BLaER1 (cell line): Measurements from ENCODE around the gene ATP4A.
A peak's percentile ranks its signal among the peaks of the same experiment; 100 is the strongest.
"Not testable (repeated sequence)": the region's sequence is repeated elsewhere in the genome, so short reads cannot be mapped to it uniquely, and the experiment has no call there.

Experiments used
- H3K27ac ChIP-seq: shearing (Covaris generic); formaldehyde crosslinking; 2 replicates; pipeline ENCODE4 v1.8.1; 2022
- H3K27me3 ChIP-seq: shearing (Covaris generic); formaldehyde crosslinking; 2 replicates; pipeline ENCODE4 v1.8.1; 2022
- H3K36me3 ChIP-seq: shearing (Covaris generic); formaldehyde crosslinking; 2 replicates; pipeline ENCODE4 v1.8.1; 2022
- H3K4me1 ChIP-seq: shearing (Covaris generic); formaldehyde crosslinking; 2 replicates; pipeline ENCODE4 v1.8.1; 2022
- H3K4me2 ChIP-seq: shearing (Covaris generic); formaldehyde crosslinking; 2 replicates; pipeline ENCODE4 v1.8.1; 2022
- H3K4me3 ChIP-seq: shearing (Covaris generic); formaldehyde crosslinking; 2 replicates; pipeline ENCODE4 v1.8.1; 2022
- H3K9ac ChIP-seq: shearing (Covaris generic); formaldehyde crosslinking; 2 replicates; pipeline ENCODE4 v1.8.1; 2022
- H3K9me3 ChIP-seq: shearing (Covaris generic); formaldehyde crosslinking; 2 replicates; pipeline ENCODE4 v1.8.1; 2022
- H4K20me1 ChIP-seq: shearing (Covaris generic); formaldehyde crosslinking; 2 replicates; pipeline ENCODE4 v1.8.1; 2022
- Cebpa-rat ChIP-seq: shearing (Covaris generic); IDR thresholded peaks from 2 replicates; pipeline ENCODE4 v1.8.1; 2022

ATP4A gene

DNA sequence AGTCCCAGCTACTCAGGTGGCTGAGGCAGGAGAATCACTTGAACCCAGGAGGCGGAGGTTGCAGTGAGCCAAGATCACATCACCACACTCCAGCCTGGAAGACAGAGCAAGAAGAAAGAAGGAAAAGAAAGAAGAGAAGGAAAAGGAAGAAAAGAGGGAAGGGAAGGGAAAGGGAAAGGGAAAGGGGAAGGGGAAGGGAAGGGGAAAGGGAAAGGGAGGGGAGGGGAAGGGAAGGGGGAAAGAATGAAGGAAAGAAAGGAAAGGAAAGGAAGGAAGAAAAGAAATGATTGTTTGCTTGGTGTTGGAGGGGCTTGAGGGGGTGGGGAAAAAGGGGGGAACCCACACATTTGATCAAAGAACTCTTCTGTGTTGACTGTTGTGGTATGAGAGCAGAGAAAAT lies 32.5 kb upstream of the ATP4A start:
- no peak for TF ChIP-seq Cebpa-rat
- no peaks in the 10 kb centered on the region for H4K20me1 ChIP-seq
- H3K36me3 ChIP-seq: no peaks in the 10 kb centered on the region
- no peaks in the 10 kb centered on the region for H3K9me3 ChIP-seq
- no peak overlapping the region for H3K4me3 ChIP-seq
- H3K27me3 ChIP-seq: no peaks in the 10 kb centered on the region
- no peak overlapping the region for H3K9ac ChIP-seq
- peaks cover 6% of the 10 kb centered on the region; the same call in 1 of the 2 replicates for H3K4me1 ChIP-seq
- H3K27ac ChIP-seq: no peak overlapping the region
- H3K4me2 ChIP-seq: 0 out of 2 replicates have a peak overlapping the region, but pooled peaks have one; percentile 2

GRCh38 chr19:35595026-35595425 lies 31.6 kb upstream of the ATP4A start:
- not testable (repeated sequence) for H3K9ac ChIP-seq, H3K27me3 ChIP-seq, H3K4me2 ChIP-seq, H4K20me1 ChIP-seq, H3K27ac ChIP-seq, H3K4me1 ChIP-seq, H3K36me3 ChIP-seq, H3K9me3 ChIP-seq, H3K4me3 ChIP-seq

- Histone ChIP-seq H3K27me3 (no peaks in the 10 kb centered on the region), H3K9ac (no peak overlapping the region)
Measured at GRCh38 chr19:35592226-35592625, 28.8 kb upstream of the ATP4A start.

GRCh38 chr19:35590875-35591274 lies 27.4 kb upstream of the ATP4A start:
- Histone ChIP-seq H3K4me1 (peaks cover 24% of the 10 kb centered on the region), H3K9ac (no peak overlapping the region), H3K36me3 (no peaks in the 10 kb centered on the region), H4K20me1 (no peaks in the 10 kb centered on the region), H3K9me3 (peaks cover 3% of the 10 kb centered on the region), H3K4me2 (no peak overlapping the region), H3K27me3 (no peaks in the 10 kb centered on the region), H3K27ac (no peak overlapping the region), H3K4me3 (no peak overlapping the region)
- TF ChIP-seq Cebpa-rat: no peak

More at GRCh38 chr19:35592226-35592625, 28.8 kb upstream of the ATP4A start:
- Histone ChIP-seq H3K4me2 (no peak overlapping the region), H3K4me3 (no peak overlapping the region), H4K20me1 (no peaks in the 10 kb centered on the region), H3K4me1 (peaks cover 29% of the 10 kb centered on the region), H3K36me3 (no peaks in the 10 kb centered on the region), H3K9me3 (no peaks in the 10 kb centered on the region), H3K27ac (no peak overlapping the region)
- no peak for TF ChIP-seq Cebpa-rat

DNA sequence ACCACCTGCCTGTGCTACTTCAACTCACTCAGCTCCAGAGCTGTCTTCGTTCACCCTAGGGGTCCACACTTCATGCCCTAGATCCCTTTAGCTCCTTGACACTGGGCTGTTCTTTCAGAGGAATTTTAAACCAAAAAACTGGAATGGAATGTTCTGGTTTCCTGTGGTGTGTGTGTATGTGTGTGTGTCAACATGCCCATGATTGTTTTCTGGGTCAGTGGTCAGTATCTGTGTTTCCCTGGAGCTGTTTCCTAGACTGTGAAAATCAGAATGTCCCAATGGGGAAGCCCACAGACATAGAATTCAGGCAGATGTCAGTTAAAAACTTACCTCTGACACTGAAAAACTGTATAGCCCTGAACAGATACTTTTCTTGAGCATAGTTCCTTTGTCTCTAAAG lies 23.9 kb upstream of the ATP4A start:
- Histone ChIP-seq H3K9ac (no peak overlapping the region), H3K4me2 (no peak overlapping the region), H4K20me1 (no peaks in the 10 kb centered on the region), H3K27me3 (no peaks in the 10 kb centered on the region), H3K27ac (no peak overlapping the region), H3K4me3 (no peak overlapping the region), H3K4me1 (peaks cover 24% of the 10 kb centered on the region), H3K36me3 (no peaks in the 10 kb centered on the region), H3K9me3 (peaks cover 7% of the 10 kb centered on the region)
- TF ChIP-seq Cebpa-rat: no peak

DNA sequence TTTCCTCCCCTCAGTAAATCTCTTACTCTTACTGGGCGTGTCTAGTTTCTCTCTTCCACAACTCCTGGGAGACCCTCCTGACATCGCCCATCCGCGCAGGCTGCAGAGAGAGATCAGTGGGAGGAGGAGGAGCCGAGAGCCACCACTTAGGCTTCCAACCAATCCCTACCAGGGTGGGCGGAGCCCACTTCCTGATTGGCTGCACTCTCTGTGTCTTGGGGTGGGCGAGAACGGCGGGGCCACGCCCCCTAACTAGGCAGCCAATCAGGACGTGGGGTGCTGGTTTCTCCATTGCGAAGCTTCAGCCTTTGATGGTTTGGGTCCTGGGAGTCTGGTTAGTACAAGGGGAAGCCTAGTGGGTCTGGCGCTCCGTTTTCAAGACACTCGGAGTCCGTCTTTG lies 22.4 kb upstream of the ATP4A start, which contains the start of gene PMIS2:
PMIS2 (plus strand) TSS at position 326 of the 400 bp plus-strand sequence. CDS start 87 bp downstream, outside the sequence.
- no peaks in the 10 kb centered on the region for H3K36me3 ChIP-seq
- TF ChIP-seq Cebpa-rat: no peak
- no peak within 1 kb of the TSS for H3K4me3 ChIP-seq
- H3K27me3 ChIP-seq: no peaks in the 10 kb centered on the region
- no peak within 1 kb of the TSS for H3K9ac ChIP-seq
- H3K9me3 ChIP-seq: peaks cover 7% of the 10 kb centered on the region
- H3K4me1 ChIP-seq: peaks cover 24% of the 10 kb centered on the region
- no peak within 1 kb of the TSS for H3K27ac ChIP-seq
- H4K20me1 ChIP-seq: no peaks in the 10 kb centered on the region
- no peak within 1 kb of the TSS for H3K4me2 ChIP-seq

DNA sequence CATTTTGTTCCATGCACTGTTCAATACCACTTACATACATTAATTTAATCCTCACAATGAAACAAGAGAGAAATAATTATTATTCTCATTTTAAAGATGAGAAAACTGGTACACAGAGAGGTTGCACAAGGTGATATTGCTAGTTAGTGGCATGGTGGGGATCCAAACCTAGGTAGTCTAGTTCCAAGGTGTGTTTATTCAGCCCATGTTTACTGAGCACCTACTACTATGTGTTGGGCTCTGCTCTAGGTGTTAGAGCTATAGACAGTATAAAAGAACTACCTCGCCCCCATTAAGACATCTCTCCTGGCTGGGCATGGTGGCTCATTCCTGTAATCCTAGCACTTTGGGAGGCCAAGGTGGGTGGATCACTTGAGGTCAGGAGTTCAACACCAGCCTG lies 19.3 kb upstream of the ATP4A start:
- Histone ChIP-seq H3K36me3 (no peaks in the 10 kb centered on the region), H3K27ac (no peak overlapping the region), H3K4me1 (peaks cover 7% of the 10 kb centered on the region), H4K20me1 (no peaks in the 10 kb centered on the region), H3K9ac (no peak overlapping the region), H3K4me3 (no peak overlapping the region), H3K4me2 (no peak overlapping the region), H3K9me3 (peaks cover 9% of the 10 kb centered on the region), H3K27me3 (no peaks in the 10 kb centered on the region)
- no peak for TF ChIP-seq Cebpa-rat

DNA sequence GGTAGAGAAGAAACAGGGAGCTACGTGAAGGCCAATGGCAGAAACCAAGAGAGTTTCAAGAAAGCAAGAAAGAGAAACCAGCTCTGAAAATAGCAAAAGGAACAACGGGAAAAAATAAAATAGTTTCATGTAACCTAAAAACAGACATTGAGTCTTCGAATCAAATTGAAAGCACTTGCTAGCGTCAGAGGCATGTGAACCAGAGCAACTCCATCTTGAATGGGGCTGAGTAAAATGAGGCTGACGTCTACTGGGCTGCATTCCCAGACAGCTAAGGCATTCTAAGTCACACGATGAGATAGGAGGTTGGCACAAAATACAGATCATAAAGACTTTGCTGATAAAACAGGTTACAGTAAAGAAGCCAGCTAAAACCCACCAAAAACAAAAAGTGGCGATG lies 15.2 kb upstream of the ATP4A start:
- H4K20me1 ChIP-seq: no peaks in the 10 kb centered on the region
- H3K4me2 ChIP-seq: no peak overlapping the region
- no peaks in the 10 kb centered on the region for H3K27me3 ChIP-seq

GRCh38 chr19:35577918-35578317 lies 14.5 kb upstream of the ATP4A start:
- Histone ChIP-seq H3K4me3 (no peak overlapping the region), H3K36me3 (no peaks in the 10 kb centered on the region), H3K9ac (no peak overlapping the region), H3K4me1 (0 out of 2 replicates have a peak, but pooled peaks cover 4% of the 10 kb centered on the region), H3K27me3 (no peaks in the 10 kb centered on the region), H4K20me1 (no peaks in the 10 kb centered on the region), H3K4me2 (no peak overlapping the region), H3K9me3 (peaks cover 31% of the 10 kb centered on the region), H3K27ac (no peak overlapping the region)
- TF ChIP-seq Cebpa-rat: no peak

More for the DNA sequence above, 15.2 kb upstream of the ATP4A start:
- no peak overlapping the region for H3K27ac ChIP-seq
- H3K36me3 ChIP-seq: no peaks in the 10 kb centered on the region
- no peak overlapping the region for H3K9ac ChIP-seq
- no peak for TF ChIP-seq Cebpa-rat
- peaks cover 31% of the 10 kb centered on the region for H3K9me3 ChIP-seq
- no peak overlapping the region for H3K4me3 ChIP-seq
- H3K4me1 ChIP-seq: 0 out of 2 replicates have a peak, but pooled peaks cover 4% of the 10 kb centered on the region

DNA sequence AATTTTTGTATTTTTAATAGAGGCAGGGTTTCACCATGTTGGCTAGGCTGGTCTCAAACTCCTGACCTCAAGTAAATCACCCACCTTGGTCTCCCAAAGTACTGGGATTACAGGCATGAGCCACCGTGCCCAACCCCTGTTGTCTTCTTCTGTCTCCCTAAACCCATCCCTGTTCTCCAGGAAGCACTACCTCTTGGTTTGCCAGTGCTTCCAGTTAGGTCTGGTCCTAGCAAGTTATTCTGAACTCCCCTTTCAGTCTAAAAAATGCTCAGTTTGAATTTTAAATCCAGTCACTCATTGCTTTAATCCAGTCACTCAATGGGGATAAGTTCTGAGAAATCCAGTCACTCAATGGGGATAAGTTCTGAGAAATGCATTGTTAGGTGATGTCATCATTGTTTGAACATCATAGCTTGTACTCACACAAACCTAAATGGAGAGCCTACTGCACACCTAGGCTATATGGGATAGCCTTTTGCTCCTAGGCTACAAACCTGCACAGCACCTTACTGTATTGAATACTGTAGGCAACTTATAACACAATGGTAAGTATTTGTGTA lies 8.0 kb upstream of the ATP4A start:
- Histone ChIP-seq H3K9me3 (peaks cover 17% of the 10 kb centered on the region), H3K4me1 (no peaks in the 10 kb centered on the region), H3K36me3 (no peaks in the 10 kb centered on the region), H3K4me3 (no peak overlapping the region), H3K27me3 (no peaks in the 10 kb centered on the region), H3K9ac (no peak overlapping the region), H3K4me2 (no peak overlapping the region), H4K20me1 (no peaks in the 10 kb centered on the region), H3K27ac (no peak overlapping the region)
- no peak for TF ChIP-seq Cebpa-rat
